H7 (cell line): Measurements from ENCODE around the gene RAD9B. TPM values are rescaled to one million over a fixed set of nuclear protein-coding genes. Genes with fewer than 3 reads are reported as not detected.
"Not testable (repeated sequence)": the region's sequence is repeated elsewhere in the genome, so short reads cannot be mapped to it uniquely, and the experiment has no call there.

Source experiments
- DNase-seq: peaks from one replicate; pipeline ENCODE4 v3.0.0; 2012
- H3K27me3 ChIP-seq: 2 replicates; pipeline ENCODE4 v1.6.0; 2011; ENCODE audit warnings: mild to moderate bottlenecking, low read length; ENCODE audit not compliant: control insufficient read depth, insufficient read depth
- H3K36me3 ChIP-seq: replicated peaks from 2 replicates; pipeline ENCODE4 v1.5.1; 2011; ENCODE audit warnings: low read length; ENCODE audit not compliant: control insufficient read depth, insufficient read depth
- H3K4me3 ChIP-seq: 2 replicates; pipeline ENCODE4 v1.5.1; 2011; ENCODE audit warnings: low read depth, mild to moderate bottlenecking, control low read depth, low read length, moderate library complexity; ENCODE audit not compliant: insufficient read depth
- total RNA-seq: library from RNA; depleted of rRNA; stranded (reverse); fragments of >200 nt; shearing (Covaris generic); gene quantifications from 2 replicates; pipeline ENCODE4 v1.2.3, GENCODE V29; 2014

The RAD9B gene
- total RNA-seq, 1 experiment from 2014 or later: not detected

DNA sequence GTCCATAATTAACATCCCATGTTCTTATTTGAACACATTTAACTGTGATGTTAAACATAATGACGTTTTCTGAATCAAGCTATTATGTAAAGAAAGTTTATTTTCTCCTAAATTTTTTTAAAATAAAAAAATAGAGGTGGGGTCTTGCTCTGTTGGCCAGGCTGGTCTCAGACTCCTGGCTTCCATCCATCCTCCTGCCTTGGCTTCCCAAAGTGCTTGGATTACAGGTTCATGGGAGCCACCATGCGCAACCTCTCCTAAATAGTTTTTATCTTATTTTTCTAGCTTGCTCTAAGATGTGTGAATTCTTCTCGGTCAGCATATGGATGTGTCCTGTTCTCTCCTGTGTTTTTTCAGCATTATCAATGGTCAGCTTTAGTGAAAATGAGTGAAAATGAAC is 3.2 kb downstream of the RAD9B start:
- no peak overlapping the region for H3K4me3 ChIP-seq
- H3K27me3 ChIP-seq: peaks cover 3% of the 10 kb centered on the region; the same call in 1 of the 2 replicates
- H3K36me3 ChIP-seq: no peaks in the 10 kb centered on the region
- DNase-seq: no peak

DNA sequence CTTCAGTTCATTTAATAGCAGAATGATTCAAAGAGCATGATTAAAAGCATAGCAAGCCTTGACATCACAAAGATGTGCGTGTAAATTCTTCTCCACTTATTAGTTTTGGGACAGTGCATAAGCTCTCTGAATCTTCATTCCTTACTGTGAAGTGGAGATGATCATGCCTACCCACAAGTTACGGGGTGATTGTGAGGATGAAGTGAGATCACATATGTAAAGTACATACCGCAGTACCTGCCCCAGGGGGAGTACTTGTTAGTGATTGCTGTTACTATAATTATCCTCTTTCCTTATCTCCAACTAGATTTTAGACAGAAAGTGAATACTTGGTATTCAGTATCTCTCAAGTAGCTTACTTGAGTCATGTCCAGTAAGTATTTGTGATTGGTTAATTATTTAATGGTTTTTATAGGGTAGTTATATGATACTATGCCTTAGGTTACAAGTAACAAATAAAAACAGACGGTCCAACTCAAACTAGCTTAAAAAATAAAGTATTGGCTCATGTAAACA is 6.0 kb downstream of the RAD9B start:
- no peak for DNase-seq
- no peaks in the 10 kb centered on the region; the same call in 1 of the 2 replicates for H3K27me3 ChIP-seq
- no peaks in the 10 kb centered on the region for H3K36me3 ChIP-seq
- no peak overlapping the region for H3K4me3 ChIP-seq

DNA sequence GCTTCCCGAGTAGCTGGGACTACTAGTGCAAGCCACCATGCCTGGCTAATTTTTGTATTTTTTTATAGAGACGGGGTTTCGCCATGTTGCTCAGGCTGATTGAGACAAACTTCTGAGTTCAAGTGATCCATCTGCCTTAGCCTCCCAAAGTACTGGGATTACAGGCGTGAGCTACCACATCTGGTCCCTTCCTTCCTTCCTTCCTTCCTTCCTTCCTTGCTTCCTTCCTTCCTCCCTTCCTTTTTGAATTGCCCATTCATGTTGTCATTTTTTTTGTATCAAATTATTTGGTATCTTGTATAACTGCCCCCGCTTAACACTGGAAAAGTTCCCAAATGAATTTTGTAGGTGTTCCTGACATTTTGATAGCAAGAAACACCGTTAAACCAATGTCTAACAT is 11.7 kb downstream of the RAD9B start:
- Histone ChIP-seq H3K27me3 (no peaks in the 10 kb centered on the region), H3K4me3 (no peak overlapping the region), H3K36me3 (no peaks in the 10 kb centered on the region)
- DNase-seq: no peak

DNA sequence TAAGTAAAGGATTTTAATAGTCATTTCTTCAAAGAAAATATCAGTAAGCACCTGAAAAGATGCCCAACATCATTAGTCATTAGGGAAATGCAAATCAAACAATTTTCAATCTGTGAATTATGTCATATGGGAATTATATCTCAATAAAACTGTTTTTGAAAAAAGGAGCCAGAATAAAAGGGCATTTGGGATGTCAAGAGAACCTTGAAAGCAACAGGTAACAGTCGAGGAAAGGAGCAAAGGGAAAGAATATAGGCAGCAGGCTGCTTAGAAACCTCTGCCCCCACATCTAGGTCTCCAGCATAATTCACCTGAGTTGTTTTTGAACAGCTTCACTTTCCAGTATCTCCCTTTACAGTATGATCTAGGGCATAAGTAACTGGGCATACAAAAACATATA is 12.2 kb downstream of the RAD9B start:
- DNase-seq: no peak
- Histone ChIP-seq H3K36me3 (no peaks in the 10 kb centered on the region), H3K27me3 (no peaks in the 10 kb centered on the region), H3K4me3 (no peak overlapping the region)

DNA sequence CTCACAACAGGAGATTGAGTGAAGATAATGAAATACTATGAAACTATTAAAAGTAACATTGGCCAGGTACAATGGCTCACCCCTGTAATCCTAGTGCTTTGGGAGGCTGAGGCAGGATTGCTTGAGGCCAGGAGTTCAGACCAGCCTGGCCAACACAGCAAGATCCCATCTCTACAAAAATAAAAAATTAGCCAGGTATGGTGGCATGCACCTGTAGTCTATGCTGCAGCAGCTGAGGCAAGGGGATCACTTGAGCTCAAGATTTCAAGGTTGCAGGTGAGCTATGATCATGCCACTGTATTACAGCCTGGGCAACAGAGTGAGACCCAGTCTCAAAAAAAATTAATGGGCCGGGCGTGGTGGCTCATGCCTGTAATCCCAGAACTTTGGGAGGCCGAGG is 14.9 kb downstream of the RAD9B start:
- H3K36me3 ChIP-seq: no peaks in the 10 kb centered on the region
- no peak overlapping the region for H3K4me3 ChIP-seq
- no peak for DNase-seq
- H3K27me3 ChIP-seq: no peaks in the 10 kb centered on the region

DNA sequence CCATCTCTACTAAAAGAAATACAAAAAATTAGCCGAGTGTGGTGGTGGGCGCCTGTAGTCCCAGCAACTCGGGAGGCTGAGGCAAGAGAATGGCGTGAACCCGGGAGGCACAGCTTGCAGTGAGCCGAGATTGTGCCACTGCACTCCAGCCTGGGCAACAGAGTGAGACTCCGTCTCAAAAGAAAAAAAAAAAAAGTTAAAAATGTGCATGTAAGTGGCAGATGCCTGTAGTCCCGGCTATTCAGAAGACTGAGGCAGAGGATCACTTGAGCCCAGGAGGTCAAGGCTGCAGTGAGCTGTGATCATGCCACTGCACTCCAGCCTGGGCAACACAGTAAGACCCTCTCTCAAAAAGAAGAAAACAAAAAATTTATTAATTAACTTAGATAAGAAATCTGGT is 15.9 kb downstream of the RAD9B start:
- not testable (repeated sequence) for H3K4me3 ChIP-seq, DNase-seq, H3K36me3 ChIP-seq, H3K27me3 ChIP-seq

DNA sequence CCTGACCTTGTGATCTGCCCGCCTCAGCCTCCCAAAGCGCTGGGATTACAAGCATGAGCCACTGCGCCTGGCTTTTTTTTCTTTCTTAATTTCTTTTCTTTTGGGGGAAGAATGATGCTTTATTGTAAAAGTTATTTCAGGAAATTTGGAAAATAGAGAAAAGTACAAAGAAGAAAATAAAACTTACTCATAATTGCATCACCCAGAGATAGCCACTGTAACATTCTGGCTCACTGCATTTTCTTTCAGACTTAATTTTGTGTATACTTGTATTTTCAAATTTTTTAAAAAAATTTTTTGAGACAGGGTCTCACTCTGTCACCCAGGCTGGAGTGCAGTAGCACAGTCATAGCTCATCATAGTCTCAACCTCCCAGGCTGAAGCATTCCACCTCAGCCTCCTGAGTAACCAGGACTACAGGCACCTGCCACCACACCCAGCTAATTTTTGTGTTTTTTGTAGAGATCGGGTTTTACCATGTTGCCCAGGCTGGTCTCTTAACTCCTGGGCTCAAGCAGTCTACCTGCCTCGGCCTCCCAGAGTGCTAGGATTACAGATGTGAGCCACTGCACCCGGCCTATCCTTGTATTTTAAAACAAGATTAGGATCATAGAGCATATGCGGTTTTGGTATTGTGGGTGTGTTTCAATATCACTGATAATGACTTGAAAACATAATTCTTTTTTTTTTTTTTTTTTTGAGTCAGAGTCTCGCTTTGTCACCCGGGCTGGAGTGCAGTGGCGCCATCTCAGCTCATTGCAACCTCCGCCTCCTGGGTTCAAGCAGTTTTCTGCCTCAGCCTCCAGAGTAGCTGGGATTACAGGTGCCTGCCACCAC is 19.0 kb downstream of the RAD9B start:
- DNase-seq, H3K4me3 ChIP-seq, H3K27me3 ChIP-seq, H3K36me3 ChIP-seq: not testable (repeated sequence)

DNA sequence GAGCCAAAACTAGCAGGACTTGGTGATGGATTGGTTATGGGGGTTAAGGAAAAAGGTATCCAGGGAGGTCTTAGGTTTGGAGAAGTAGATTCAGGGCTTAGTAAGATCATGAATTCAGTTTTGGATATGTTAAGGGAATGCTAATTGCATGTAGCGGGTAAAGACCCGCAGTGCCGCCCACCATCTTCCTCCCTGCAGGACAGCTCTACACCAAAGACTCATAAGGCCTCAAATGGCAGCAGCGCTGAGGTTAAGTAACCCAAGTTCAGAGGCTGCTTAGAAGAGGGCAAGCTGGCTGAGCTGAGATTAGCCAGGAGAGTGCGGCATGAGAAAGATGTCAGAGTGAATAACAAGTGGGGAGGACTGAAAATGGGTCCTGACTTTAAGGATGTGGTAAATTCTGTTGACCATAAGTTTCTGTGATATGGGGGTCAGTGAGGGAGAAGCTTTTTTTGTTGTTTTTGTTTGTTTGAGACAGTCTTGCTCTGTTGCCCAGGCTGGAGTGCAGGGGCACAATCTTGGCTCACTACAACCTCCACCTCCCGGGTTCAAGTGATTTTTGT is 26.2 kb downstream of the RAD9B start:
- Histone ChIP-seq H3K4me3 (no peak overlapping the region), H3K27me3 (no peaks in the 10 kb centered on the region), H3K36me3 (no peaks in the 10 kb centered on the region)
- DNase-seq: peak; percentile 12

DNA sequence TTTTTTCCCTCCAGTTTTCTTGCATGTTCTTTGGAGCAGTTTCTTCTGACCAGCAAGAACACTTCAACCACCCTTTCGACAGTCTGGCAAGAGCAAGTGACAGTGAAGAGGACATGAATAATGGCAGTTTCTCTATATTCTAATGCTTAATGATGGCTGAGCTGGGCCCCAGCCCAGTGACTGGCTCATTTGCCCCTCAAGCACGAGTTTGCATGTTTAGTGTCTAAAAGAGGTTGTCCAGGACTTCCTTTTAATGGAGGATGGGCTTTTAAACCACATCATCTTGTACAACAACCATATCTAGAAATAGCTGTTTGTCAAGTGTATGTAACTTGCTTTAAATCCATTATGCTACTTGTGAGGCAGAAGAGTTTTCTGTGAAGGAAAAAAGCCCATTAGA is 28.4 kb downstream of the RAD9B start:
- Histone ChIP-seq H3K36me3 (no peaks in the 10 kb centered on the region), H3K4me3 (no peak overlapping the region), H3K27me3 (no peaks in the 10 kb centered on the region)
- DNase-seq: no peak

DNA sequence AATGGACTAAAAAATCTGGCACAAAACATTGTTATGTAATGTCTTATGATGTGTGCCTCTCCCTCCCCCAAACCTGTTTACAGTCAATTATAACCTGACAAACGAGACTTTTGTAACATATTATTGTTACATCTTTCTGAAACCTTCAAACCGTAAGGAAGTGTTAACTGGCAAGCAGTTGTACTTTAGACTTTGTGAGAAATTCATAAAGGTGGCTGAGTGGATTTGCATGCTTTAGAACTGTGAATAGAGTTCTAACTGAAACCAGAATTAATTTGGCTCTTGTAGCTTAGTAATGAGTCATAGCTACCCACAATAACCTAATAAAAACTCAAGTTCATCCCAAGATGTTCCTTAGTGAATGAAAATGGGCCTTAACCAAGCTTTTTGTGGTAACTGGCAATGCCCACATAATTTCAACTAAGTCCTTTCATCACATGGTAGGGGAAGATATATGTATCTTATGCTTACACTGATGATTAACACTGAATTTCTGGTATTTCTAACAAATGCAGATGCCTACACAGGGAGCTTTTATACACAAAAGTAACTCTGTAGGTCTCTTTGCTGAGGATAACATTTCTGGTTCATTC is 29.7 kb downstream of the RAD9B start:
- H3K27me3 ChIP-seq: no peaks in the 10 kb centered on the region
- DNase-seq: no peak

DNA sequence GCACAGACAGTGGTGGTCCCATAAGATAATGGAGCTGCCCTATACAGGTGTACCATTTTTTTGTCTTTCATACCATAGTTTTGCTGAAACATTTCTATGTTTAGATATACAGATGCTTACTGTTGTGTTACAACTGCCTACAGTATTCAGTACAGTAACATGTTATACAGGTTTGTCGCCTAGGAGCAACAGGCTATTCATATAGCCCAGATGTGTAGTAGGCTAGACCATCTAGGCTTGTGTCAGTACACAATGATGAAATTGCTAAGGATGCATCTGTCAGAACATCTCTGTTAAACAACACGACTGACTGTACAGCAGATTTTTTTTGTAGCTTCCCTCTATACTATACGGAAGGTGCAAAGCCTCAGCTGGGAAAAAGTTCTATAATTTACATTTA is 30.5 kb downstream of the RAD9B start:
- no peaks in the 10 kb centered on the region for H3K27me3 ChIP-seq
- DNase-seq: no peak
- H3K36me3 ChIP-seq: peaks cover 4% of the 10 kb centered on the region
- no peak overlapping the region for H3K4me3 ChIP-seq

More for the DNA sequence above, 29.7 kb downstream of the RAD9B start:
- Histone ChIP-seq H3K36me3 (peaks cover 2% of the 10 kb centered on the region), H3K4me3 (no peak overlapping the region)

DNA sequence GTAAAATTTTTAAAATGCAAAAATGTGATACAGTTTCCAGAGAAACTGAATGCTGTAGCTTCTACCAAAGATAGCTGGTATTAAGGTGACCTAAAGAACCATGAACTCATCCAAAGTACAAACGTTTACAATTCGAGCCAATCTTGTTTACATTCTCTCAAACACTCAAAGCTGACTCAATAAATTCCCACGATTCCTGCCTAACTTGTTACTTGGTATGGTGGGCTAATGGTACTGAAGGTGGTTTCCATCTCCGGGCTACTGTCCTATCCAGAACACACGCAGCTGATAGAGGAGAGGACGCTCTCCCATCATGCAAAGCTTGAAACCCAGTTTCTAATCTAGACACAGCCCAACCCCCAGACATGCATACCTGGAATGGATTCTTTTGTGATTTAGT is 31.5 kb downstream of the RAD9B start:
- H3K36me3 ChIP-seq: peaks cover 6% of the 10 kb centered on the region
- H3K4me3 ChIP-seq: no peak overlapping the region
- DNase-seq: no peak
- H3K27me3 ChIP-seq: no peaks in the 10 kb centered on the region

DNA sequence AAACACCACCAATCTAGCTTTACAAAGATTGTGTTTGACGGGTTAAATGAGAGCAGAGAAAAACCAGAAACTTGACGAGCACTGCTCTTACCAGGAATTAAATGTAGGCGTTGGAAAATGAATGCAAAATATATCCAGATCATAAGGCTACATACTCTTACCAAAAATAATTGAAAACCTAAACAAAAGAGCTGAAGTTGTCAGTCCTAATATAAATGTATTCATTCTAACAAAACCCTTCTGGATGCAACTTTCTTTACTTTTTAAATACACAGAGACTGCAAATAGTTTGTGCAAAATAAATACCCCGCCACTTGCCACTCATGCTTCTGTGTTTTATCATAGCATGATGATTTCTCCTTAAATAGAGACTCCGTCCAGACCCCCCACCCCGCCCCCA is 32.7 kb downstream of the RAD9B start:
- peaks cover 8% of the 10 kb centered on the region for H3K36me3 ChIP-seq
- no peaks in the 10 kb centered on the region for H3K27me3 ChIP-seq
- no peak overlapping the region for H3K4me3 ChIP-seq
- DNase-seq: no peak

DNA sequence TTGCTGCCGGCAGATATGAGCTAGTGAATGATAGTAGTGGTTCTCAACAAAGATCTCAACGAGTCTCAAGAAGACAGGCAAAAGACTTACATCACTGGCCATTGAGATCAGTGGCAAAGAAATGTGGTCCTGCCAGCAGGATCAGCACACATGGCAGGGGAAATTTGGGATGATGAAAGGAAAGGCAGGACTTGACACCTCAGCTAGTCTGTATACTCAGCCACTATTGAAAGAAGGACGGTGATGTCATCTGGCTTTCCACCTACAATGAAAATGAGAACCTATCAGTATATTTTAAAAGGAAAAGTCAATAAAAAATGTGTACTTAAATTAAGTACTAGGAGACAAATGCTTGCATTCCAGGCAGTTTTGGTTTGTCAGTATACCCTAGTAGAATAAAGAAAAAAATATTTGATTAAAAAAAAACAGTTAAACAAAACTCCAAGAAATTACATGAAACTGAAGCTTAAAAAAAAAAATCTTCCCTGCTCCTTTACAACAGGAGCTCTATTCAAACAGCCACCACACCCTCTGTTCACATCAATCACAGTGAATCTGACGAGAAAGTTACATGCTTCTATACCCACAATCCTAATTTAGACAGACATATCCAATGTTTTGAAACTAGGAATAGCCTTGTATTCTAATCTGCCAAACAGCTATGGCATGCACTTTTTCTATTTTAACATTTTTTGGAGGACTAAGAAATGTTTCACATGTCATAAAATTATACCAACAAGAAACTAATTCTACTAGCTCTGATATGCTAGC is 34.9 kb downstream of the RAD9B start:
- Histone ChIP-seq H3K27me3 (no peaks in the 10 kb centered on the region), H3K4me3 (no peak overlapping the region), H3K36me3 (peaks cover 8% of the 10 kb centered on the region)
- DNase-seq: no peak
